HG03045 (cell line): Measurements from ENCODE around the gene PITPNM1.
"Not testable (repeated sequence)": the region's sequence is repeated elsewhere in the genome, so short reads cannot be mapped to it uniquely, and the experiment has no call there.

Experiments used
- ATAC-seq: cut with Tn5 transposase; IDR thresholded peaks from one replicate; pipeline ENCODE4 v1.9.1; 2021; ENCODE audit warnings: mild to moderate bottlenecking, moderate library complexity; ENCODE audit not compliant: unreplicated experiment

The PITPNM1 gene

GRCh38 chr11:67468456-67468758 lies 36.8 kb downstream of the PITPNM1 start:
- no peak for ATAC-seq

GRCh38 chr11:67468056-67468455 lies 37.1 kb downstream of the PITPNM1 start:
- ATAC-seq: no peak

GRCh38 chr11:67466962-67467771 lies 38.0 kb downstream of the PITPNM1 start:
- no peak for ATAC-seq

- ATAC-seq: no peak
Measured at GRCh38 chr11:67466367-67466766, 38.8 kb downstream of the PITPNM1 start.

- ATAC-seq: not testable (repeated sequence)
Measured at GRCh38 chr11:67465530-67465929, 39.6 kb downstream of the PITPNM1 start.

GRCh38 chr11:67465189-67465510 lies 40.0 kb downstream of the PITPNM1 start:
- no peak for ATAC-seq

- ATAC-seq: peak; percentile 45
Measured at GRCh38 chr11:67464411-67465188, 40.6 kb downstream of the PITPNM1 start.

GRCh38 chr11:67463680-67464410 lies 41.3 kb downstream of the PITPNM1 start:
- no peak for ATAC-seq

- ATAC-seq: no peak
Measured at GRCh38 chr11:67463186-67463585, 42.0 kb downstream of the PITPNM1 start.

- no peak for ATAC-seq
Measured at GRCh38 chr11:67458266-67458665, 46.9 kb downstream of the PITPNM1 start.

GRCh38 chr11:67457453-67457852 lies 47.7 kb downstream of the PITPNM1 start:
- ATAC-seq: no peak

- ATAC-seq: no peak
Measured at GRCh38 chr11:67456068-67456705, 49.0 kb downstream of the PITPNM1 start.

- ATAC-seq: no peak
Measured at GRCh38 chr11:67455054-67455453, 50.1 kb downstream of the PITPNM1 start, which contains the start of gene CABP4. Gene CABP4, plus strand, starts transcription at chr11:67455354. Its CDS starts 70 bp downstream, at chr11:67455424.

- no peak for ATAC-seq
Measured at GRCh38 chr11:67453816-67454732, 51.1 kb downstream of the PITPNM1 start.

GRCh38 chr11:67452141-67452952 lies 52.8 kb downstream of the PITPNM1 start, which contains the start of gene GPR152:
Gene GPR152, minus strand, starts transcription at chr11:67452729. Its CDS starts 5 bp downstream, at chr11:67452724.
- no peak for ATAC-seq

- no peak for ATAC-seq
Measured at GRCh38 chr11:67451658-67451976, 53.5 kb downstream of the PITPNM1 start.

GRCh38 chr11:67450796-67451657 lies 54.1 kb downstream of the PITPNM1 start:
- no peak for ATAC-seq

- ATAC-seq: no peak
Measured at GRCh38 chr11:67449116-67449844, 55.9 kb downstream of the PITPNM1 start.
